Trophoblast cell (in vitro differentiated cells and primary cell): ENCODE results near the gene PCDHGB3.
"Not testable (repeated sequence)": the region's sequence is repeated elsewhere in the genome, so short reads cannot be mapped to it uniquely, and the experiment has no call there.

Source experiments
- DNase-seq, 2 donors: peaks; one replicate each; pipeline ENCODE4 v3.0.0-alpha.2; 2016
- H2AFZ ChIP-seq: 2 replicates; pipeline ENCODE4 v1.6.1; 2013; ENCODE audit warnings: low read length, moderate library complexity, mild to moderate bottlenecking; ENCODE audit not compliant: insufficient read depth, poor library complexity
- H2AK5ac ChIP-seq: 2 replicates; pipeline ENCODE4 v1.6.1; 2013; ENCODE audit warnings: mild to moderate bottlenecking, low read length
- H2BK120ac ChIP-seq: 2 replicates; pipeline ENCODE4 v1.6.1; 2013; ENCODE audit warnings: low read length, mild to moderate bottlenecking, moderate library complexity; ENCODE audit not compliant: insufficient read depth, poor library complexity
- H2BK12ac ChIP-seq: 2 replicates; pipeline ENCODE4 v1.6.1; 2013; ENCODE audit warnings: mild to moderate bottlenecking, low read length, moderate library complexity
- H2BK5ac ChIP-seq: 2 replicates; pipeline ENCODE4 v1.6.1; 2013; ENCODE audit warnings: low read length, low read depth, moderate library complexity, mild to moderate bottlenecking; ENCODE audit not compliant: poor library complexity
- H3K14ac ChIP-seq: 2 replicates; pipeline ENCODE4 v1.6.1; 2013; ENCODE audit warnings: mild to moderate bottlenecking, low read length
- H3K18ac ChIP-seq: 2 replicates; pipeline ENCODE4 v1.6.1; 2013; ENCODE audit warnings: mild to moderate bottlenecking, low read length
- H3K23ac ChIP-seq: 2 replicates; pipeline ENCODE4 v1.6.1; 2013; ENCODE audit warnings: low read length
- H3K27ac ChIP-seq: 2 replicates; pipeline ENCODE4 v1.5.1; 2013; ENCODE audit warnings: low read depth, mild to moderate bottlenecking, inconsistent platforms, low read length, moderate library complexity
- H3K27me3 ChIP-seq: 2 replicates; pipeline ENCODE4 v1.6.1; 2013; ENCODE audit warnings: inconsistent platforms, mild to moderate bottlenecking, low read length, moderate library complexity; ENCODE audit not compliant: insufficient read depth
- H3K36me3 ChIP-seq, 2 experiments: 1 replicate in 1 of 2; 2 replicates in 1 of 2; pipeline ENCODE4 v1.6.1; 2013; ENCODE audit warnings: low read length in 2 of 2, mild to moderate bottlenecking in 2 of 2, moderate library complexity in 1 of 2; ENCODE audit not compliant: insufficient read depth in 2 of 2, control insufficient read depth in 1 of 2
- H3K4ac ChIP-seq: 2 replicates; pipeline ENCODE4 v1.6.1; 2013; ENCODE audit warnings: low read depth, mild to moderate bottlenecking, low read length, moderate library complexity
- H3K4me1 ChIP-seq, 2 experiments: 1 replicate in 1 of 2; 2 replicates in 1 of 2; pipeline ENCODE4 v1.6.1; 2013; ENCODE audit warnings: low read length in 2 of 2, mild to moderate bottlenecking in 2 of 2, moderate library complexity in 1 of 2; ENCODE audit not compliant: insufficient read depth in 2 of 2, control insufficient read depth in 1 of 2
- H3K4me2 ChIP-seq: 2 replicates; pipeline ENCODE4 v1.6.1; 2013; ENCODE audit warnings: inconsistent platforms, mild to moderate bottlenecking, low read length, moderate library complexity
- H3K4me3 ChIP-seq: 2 replicates; pipeline ENCODE4 v1.5.1; 2013; ENCODE audit warnings: mild to moderate bottlenecking, low read depth, low read length, inconsistent platforms
- H3K79me1 ChIP-seq: one replicate; pipeline ENCODE4 v1.6.1; 2013; ENCODE audit warnings: low read length
- H3K79me2 ChIP-seq: 2 replicates; pipeline ENCODE4 v1.6.1; 2013; ENCODE audit warnings: low read length, mild to moderate bottlenecking; ENCODE audit not compliant: control insufficient read depth, insufficient read depth, poor library complexity
- H3K9ac ChIP-seq: 2 replicates; pipeline ENCODE4 v1.6.1; 2013; ENCODE audit warnings: mild to moderate bottlenecking, low read length
- H3K9me3 ChIP-seq: 2 replicates; pipeline ENCODE4 v1.6.1; 2013; ENCODE audit warnings: low read depth, mild to moderate bottlenecking, control low read depth, inconsistent platforms, low read length; ENCODE audit not compliant: insufficient read depth
- H4K12ac ChIP-seq: 2 replicates; pipeline ENCODE4 v1.6.1; 2013; ENCODE audit warnings: low read depth, mild to moderate bottlenecking, low read length, moderate library complexity
- H4K8ac ChIP-seq: 2 replicates; pipeline ENCODE4 v1.6.1; 2013; ENCODE audit warnings: low read depth, mild to moderate bottlenecking, low read length, moderate library complexity
- H4K91ac ChIP-seq: one replicate; pipeline ENCODE4 v1.6.1; 2013; ENCODE audit warnings: low read depth, mild to moderate bottlenecking, low read length, moderate library complexity
- WGBS: extraction: QIAGEN DNeasy Blood & Tissue Kit; methylation state at CpG from one replicate; pipeline ENCODE4 v1.1.7; 2013; ENCODE audit warnings: missing lambda C conversion rate; ENCODE audit not compliant: insufficient read length, insufficient coverage; ENCODE audit errors: extremely low coverage; 5-methylcytosine and 5-hydroxymethylcytosine counted together

Gene PCDHGB3

DNA sequence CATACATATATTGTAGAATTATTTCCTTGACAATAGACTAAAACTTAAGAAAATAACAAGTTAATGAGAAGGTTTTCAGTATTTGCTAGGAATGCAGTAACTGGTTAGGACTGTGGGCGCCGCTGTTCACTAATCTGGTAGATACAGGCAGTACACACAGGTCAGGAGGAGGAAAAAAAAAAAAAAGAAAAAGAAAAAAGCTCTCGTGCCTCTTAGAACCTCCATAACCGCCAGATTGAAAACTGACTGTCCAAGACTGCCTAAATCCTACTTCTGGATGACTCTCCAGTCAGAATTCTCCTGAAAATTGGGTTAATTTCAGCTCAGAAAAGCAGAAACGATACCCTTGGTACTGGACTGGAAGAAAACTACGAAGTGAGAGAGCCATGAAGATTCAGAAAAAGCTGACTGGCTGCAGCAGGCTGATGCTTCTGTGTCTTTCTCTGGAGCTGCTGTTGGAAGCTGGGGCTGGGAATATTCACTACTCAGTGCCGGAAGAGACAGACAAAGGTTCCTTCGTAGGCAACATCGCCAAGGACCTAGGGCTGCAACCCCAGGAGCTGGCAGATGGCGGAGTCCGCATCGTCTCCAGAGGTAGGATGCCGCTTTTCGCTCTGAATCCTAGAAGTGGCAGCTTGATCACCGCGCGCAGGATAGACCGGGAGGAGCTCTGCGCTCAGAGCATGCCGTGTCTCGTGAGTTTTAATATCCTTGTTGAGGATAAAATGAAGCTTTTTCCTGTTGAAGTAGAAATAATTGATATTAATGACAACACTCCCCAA is 39.6 kb upstream of the PCDHGB3 start, which contains the start of gene PCDHGA1:
PCDHGA1 (plus strand) TSS at position 216 of the 782 bp plus-strand sequence.
- peaks cover 27% of the 10 kb centered on the region for H3K9me3 ChIP-seq
- no peak within 1 kb of the TSS for H2BK5ac ChIP-seq
- no peak for DNase-seq
- no peak within 1 kb of the TSS for H3K4me2 ChIP-seq
- no peaks in the 10 kb centered on the region for H3K4me1 ChIP-seq
- H2BK12ac ChIP-seq = no peak within 1 kb of the TSS
- no peak within 1 kb of the TSS for H3K9ac ChIP-seq
- H3K23ac ChIP-seq = no peak within 1 kb of the TSS
- no peak within 1 kb of the TSS for H2AK5ac ChIP-seq
- H4K8ac ChIP-seq = no peak within 1 kb of the TSS
- H3K36me3 ChIP-seq = peaks cover 0 to 2% of the 10 kb centered on the region in 2 experiments
- H3K4me3 ChIP-seq = no peak within 1 kb of the TSS
- WGBS = no CpG with 5 or more reads among the region's 21 CpGs
- H3K79me2 ChIP-seq = no peaks in the 10 kb centered on the region
- no peak within 1 kb of the TSS for H4K12ac ChIP-seq
- H3K14ac ChIP-seq = no peak within 1 kb of the TSS
- H3K27ac ChIP-seq = no peak within 1 kb of the TSS
- H2AFZ ChIP-seq = no peak within 1 kb of the TSS
- H4K91ac ChIP-seq = no peak within 1 kb of the TSS
- no peak within 1 kb of the TSS for H3K18ac ChIP-seq
- H3K27me3 ChIP-seq = no peaks in the 10 kb centered on the region
- no peaks in the 10 kb centered on the region for H3K79me1 ChIP-seq
- no peak within 1 kb of the TSS for H2BK120ac ChIP-seq
- no peak within 1 kb of the TSS for H3K4ac ChIP-seq

DNA sequence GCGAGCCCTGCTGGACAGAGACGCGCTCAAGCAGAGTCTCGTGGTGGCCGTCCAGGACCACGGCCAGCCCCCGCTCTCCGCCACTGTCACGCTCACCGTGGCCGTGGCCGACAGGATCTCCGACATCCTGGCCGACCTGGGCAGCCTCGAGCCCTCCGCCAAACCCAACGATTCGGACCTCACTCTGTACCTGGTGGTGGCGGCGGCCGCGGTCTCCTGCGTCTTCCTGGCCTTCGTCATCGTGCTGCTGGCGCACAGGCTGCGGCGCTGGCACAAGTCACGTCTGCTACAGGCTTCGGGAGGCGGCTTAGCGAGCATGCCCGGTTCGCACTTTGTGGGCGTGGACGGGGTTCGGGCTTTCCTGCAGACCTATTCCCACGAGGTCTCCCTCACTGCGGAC is 37.5 kb upstream of the PCDHGB3 start:
- H2BK120ac ChIP-seq, H3K14ac ChIP-seq, H3K18ac ChIP-seq, H3K27me3 ChIP-seq, H3K27ac ChIP-seq, H4K12ac ChIP-seq, H3K4me1 ChIP-seq, H3K79me1 ChIP-seq, H3K36me3 ChIP-seq, H2AK5ac ChIP-seq, H2BK12ac ChIP-seq, H3K79me2 ChIP-seq, H4K8ac ChIP-seq, H3K9ac ChIP-seq, DNase-seq, H3K23ac ChIP-seq, H3K4me3 ChIP-seq, H3K4ac ChIP-seq, H3K4me2 ChIP-seq, H2BK5ac ChIP-seq, H2AFZ ChIP-seq, H4K91ac ChIP-seq: not testable (repeated sequence)
- peaks cover 27% of the 10 kb centered on the region for H3K9me3 ChIP-seq
- no CpG with 5 or more reads among the region's 39 CpGs for WGBS

DNA sequence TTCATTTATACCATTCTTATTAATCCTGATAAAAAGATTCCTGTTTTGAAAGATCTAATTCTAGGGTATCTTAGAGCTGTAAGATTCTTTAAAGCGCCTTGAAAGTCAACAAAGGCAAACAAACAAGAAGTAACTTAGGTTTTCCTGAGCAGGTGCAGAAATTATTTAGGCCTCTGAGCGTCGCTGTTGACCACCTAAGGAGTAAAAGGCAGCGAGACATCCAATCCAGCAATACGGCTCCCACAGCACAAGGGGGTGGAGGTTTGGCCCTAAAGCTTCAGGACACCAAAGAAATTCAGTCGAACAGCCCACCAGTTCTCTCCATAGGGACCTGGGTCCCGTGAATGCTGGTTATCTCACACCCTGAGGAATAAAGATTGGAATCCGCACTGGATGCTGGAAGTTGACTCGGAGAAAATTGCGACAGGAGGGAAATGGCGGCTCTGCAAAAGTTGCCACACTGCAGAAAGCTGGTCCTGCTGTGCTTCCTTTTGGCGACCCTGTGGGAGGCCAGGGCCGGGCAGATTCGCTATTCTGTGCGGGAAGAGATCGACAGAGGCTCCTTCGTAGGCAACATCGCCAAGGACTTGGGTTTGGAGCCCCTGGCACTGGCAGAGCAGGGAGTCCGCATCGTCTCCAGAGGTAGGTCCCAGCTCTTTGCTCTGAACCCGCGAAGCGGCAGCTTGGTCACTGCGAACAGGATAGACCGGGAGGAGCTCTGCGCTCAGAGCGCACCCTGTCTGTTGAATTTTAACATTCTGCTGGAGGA is 31.3 kb upstream of the PCDHGB3 start, which contains the start of gene PCDHGA2:
PCDHGA2 (plus strand) TSS at position 223 of the 769 bp plus-strand sequence.
- H3K23ac ChIP-seq = no peak within 1 kb of the TSS
- H3K4ac ChIP-seq = no peak within 1 kb of the TSS
- H2AFZ ChIP-seq = no peak within 1 kb of the TSS
- H3K36me3 ChIP-seq = no peaks in the 10 kb centered on the region
- no peak within 1 kb of the TSS for H3K4me3 ChIP-seq
- H3K27me3 ChIP-seq = no peaks in the 10 kb centered on the region
- no peak within 1 kb of the TSS for H3K9ac ChIP-seq
- no peak within 1 kb of the TSS for H3K18ac ChIP-seq
- no peak within 1 kb of the TSS for H3K27ac ChIP-seq
- no peak within 1 kb of the TSS for H3K4me2 ChIP-seq
- H3K14ac ChIP-seq = no peak within 1 kb of the TSS
- WGBS = no CpG with 5 or more reads among the region's 27 CpGs
- no peak within 1 kb of the TSS for H2AK5ac ChIP-seq
- H4K8ac ChIP-seq = no peak within 1 kb of the TSS
- H4K12ac ChIP-seq = no peak within 1 kb of the TSS
- no peaks in the 10 kb centered on the region for H3K79me2 ChIP-seq
- H3K9me3 ChIP-seq = peaks cover 16% of the 10 kb centered on the region
- no peak within 1 kb of the TSS for H2BK12ac ChIP-seq
- H4K91ac ChIP-seq = no peak within 1 kb of the TSS
- no peak within 1 kb of the TSS for H2BK5ac ChIP-seq
- no peaks in the 10 kb centered on the region for H3K4me1 ChIP-seq
- no peak within 1 kb of the TSS for H2BK120ac ChIP-seq
- DNase-seq = no peak
- no peaks in the 10 kb centered on the region for H3K79me1 ChIP-seq

DNA sequence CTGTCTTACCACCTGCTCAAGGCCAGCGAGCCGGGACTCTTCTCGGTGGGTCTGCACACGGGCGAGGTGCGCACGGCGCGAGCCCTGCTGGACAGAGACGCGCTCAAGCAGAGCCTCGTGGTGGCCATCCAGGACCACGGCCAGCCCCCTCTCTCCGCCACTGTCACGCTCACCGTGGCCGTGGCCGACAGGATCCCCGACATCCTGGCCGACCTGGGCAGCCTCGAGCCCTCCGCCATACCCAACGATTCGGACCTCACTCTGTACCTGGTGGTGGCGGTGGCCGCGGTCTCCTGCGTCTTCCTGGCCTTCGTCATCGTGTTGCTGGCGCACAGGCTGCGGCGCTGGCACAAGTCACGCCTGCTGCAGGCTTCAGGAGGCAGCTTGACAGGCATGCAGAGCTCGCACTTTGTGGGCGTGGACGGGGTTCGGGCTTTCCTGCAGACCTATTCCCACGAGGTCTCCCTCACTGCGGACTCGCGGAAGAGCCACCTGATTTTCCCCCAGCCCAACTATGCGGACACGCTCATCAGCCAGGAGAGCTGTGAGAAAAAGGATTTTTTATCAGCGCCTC is 29.2 kb upstream of the PCDHGB3 start:
- H3K36me3 ChIP-seq, H2BK5ac ChIP-seq, H3K9ac ChIP-seq, H3K4me1 ChIP-seq, H3K4ac ChIP-seq, H3K23ac ChIP-seq, H3K18ac ChIP-seq, H3K27ac ChIP-seq, DNase-seq, H2AK5ac ChIP-seq, H2BK12ac ChIP-seq, H3K27me3 ChIP-seq, H4K12ac ChIP-seq, H3K79me2 ChIP-seq, H3K4me2 ChIP-seq, H3K4me3 ChIP-seq, H2BK120ac ChIP-seq, H3K79me1 ChIP-seq, H4K91ac ChIP-seq, H4K8ac ChIP-seq, H3K14ac ChIP-seq, H2AFZ ChIP-seq: not testable (repeated sequence)
- H3K9me3 ChIP-seq = peaks cover 25% of the 10 kb centered on the region
- WGBS = no CpG with 5 or more reads among the region's 45 CpGs
